ENCODE results near the gene HBD. TPM values are rescaled to one million over a fixed set of nuclear protein-coding genes. Genes with fewer than 3 reads are reported as not detected.

The HBD gene
- total and polyA plus RNA-seq, 9 of the 15 experiments (the other 6 are each of a cell fraction or from before 2014, with no cell fraction given), result 11.8 to 169 (median 36.0) TPM

DNA sequence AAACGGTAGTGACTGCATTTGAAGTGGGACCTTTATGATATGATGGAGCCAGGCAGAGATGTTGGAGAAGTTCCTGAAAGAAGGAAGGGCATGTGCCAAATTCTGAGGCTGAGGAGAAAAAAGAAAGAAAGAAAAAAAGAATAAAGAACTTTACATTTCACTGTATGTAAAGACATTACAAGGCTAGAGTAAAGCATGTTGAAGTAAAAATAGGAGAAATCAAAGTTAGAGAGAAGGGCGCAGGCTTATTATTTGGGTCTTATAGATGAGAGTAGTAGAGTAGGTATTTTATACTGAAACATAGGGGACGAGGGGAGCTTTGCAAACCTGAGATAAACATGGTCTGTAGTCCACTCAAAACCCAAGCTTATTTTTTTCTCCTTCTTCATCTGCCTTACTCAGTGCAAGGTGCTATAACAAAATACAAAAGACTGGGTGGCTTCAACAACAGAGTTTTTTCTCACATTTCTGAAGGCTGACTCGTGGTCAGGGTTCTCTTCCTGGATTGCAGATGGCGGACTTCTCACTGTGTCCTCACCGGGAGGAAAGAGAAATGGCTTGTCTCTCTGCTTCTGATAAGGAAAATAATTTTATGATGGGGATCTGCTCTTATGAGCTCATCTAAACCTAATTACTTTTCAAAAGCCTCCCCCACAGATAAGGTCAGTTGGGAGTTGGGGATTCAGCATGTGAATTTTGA lies 12.6 kb upstream of the HBD start (continued):
- TF ChIP-seq PHTF2 (CRISPR knock-in tag; IDR thresholded peaks at IDR 0.05) (no peak), FOS (IDR thresholded peaks at IDR 0.05; ENCODE audit: extremely low read depth, insufficient read length) (no peak), RBBP5 (IDR thresholded peaks at IDR 0.05; ENCODE audit: borderline replicate concordance, insufficient read depth, low read length, poor library complexity, severe bottlenecking) (peak; percentile 38), SIN3A (IDR thresholded peaks at IDR 0.05; ENCODE audit: borderline replicate concordance in 2 of 2, control insufficient read depth in 1 of 2, low read depth in 2 of 2, low read length in 2 of 2) (0 out of 4 replicates have a peak, but pooled peaks of 1 of the 2 experiments have one; percentile 48), JUND (IDR thresholded peaks at IDR 0.05; ENCODE audit: borderline replicate concordance, low read depth, low read length) (no peak), JUND (tag; IDR thresholded peaks at IDR 0.05; ENCODE audit: borderline replicate concordance, low read depth, low read length) (peak; percentile 22; the same call in 1 of the 3 replicates), YY1 (IDR thresholded peaks at IDR 0.05; ENCODE audit: borderline replicate concordance in 1 of 3, control insufficient read depth in 1 of 3, extremely low read depth in 1 of 3, insufficient read depth in 3 of 3, insufficient read length in 1 of 3, insufficient replicate concordance in 2 of 3, low read depth in 1 of 3, low read length in 2 of 3) (peak in 1 of 3 experiments; percentile 74), ZNF436 (CRISPR knock-in tag; IDR thresholded peaks at IDR 0.05) (0 out of 2 replicates have a peak, but pooled peaks have one; percentile 2), BCOR (IDR thresholded peaks at IDR 0.05) (no peak), CCNT2 (IDR thresholded peaks at IDR 0.05; ENCODE audit: borderline replicate concordance, extremely low read depth, insufficient read length, low read depth, low read length) (peak; percentile 49), MTA3 (IDR thresholded peaks at IDR 0.05; ENCODE audit: borderline replicate concordance) (no peak), ZNF583 (CRISPR knock-in tag; IDR thresholded peaks at IDR 0.05) (no peak), ZNF41 (CRISPR knock-in tag; conservative IDR thresholded peaks at IDR 0.05) (no peak), SMARCE1 (IDR thresholded peaks at IDR 0.05) (0 out of 2 replicates have a peak, but pooled peaks have one; percentile 31), FOXK2 (conservative IDR thresholded peaks at IDR 0.05 in 1 of 2, IDR thresholded peaks at IDR 0.05 in 1 of 2; ENCODE audit: low read depth in 2 of 2) (no peak), HDAC1 (IDR thresholded peaks at IDR 0.05) (peak in 1 of 2 experiments; percentile 38; a peak in 1 of 4 replicates), KDM5B (IDR thresholded peaks at IDR 0.05; ENCODE audit: insufficient replicate concordance, low read depth, low read length) (peak; percentile 21), DMBX1 (CRISPR knock-in tag; IDR thresholded peaks at IDR 0.05; ENCODE audit: borderline replicate concordance) (0 out of 2 replicates have a peak, but pooled peaks have one; percentile 44), EP400 (IDR thresholded peaks at IDR 0.05) (peak; percentile 28; the same call in 1 of the 2 replicates), KLF13 (tag; IDR thresholded peaks at IDR 0.05; ENCODE audit: borderline replicate concordance, low read depth) (no peak), ZC3H8 (IDR thresholded peaks at IDR 0.05) (no peak)
- TF ChIP-seq, protein P1, sequence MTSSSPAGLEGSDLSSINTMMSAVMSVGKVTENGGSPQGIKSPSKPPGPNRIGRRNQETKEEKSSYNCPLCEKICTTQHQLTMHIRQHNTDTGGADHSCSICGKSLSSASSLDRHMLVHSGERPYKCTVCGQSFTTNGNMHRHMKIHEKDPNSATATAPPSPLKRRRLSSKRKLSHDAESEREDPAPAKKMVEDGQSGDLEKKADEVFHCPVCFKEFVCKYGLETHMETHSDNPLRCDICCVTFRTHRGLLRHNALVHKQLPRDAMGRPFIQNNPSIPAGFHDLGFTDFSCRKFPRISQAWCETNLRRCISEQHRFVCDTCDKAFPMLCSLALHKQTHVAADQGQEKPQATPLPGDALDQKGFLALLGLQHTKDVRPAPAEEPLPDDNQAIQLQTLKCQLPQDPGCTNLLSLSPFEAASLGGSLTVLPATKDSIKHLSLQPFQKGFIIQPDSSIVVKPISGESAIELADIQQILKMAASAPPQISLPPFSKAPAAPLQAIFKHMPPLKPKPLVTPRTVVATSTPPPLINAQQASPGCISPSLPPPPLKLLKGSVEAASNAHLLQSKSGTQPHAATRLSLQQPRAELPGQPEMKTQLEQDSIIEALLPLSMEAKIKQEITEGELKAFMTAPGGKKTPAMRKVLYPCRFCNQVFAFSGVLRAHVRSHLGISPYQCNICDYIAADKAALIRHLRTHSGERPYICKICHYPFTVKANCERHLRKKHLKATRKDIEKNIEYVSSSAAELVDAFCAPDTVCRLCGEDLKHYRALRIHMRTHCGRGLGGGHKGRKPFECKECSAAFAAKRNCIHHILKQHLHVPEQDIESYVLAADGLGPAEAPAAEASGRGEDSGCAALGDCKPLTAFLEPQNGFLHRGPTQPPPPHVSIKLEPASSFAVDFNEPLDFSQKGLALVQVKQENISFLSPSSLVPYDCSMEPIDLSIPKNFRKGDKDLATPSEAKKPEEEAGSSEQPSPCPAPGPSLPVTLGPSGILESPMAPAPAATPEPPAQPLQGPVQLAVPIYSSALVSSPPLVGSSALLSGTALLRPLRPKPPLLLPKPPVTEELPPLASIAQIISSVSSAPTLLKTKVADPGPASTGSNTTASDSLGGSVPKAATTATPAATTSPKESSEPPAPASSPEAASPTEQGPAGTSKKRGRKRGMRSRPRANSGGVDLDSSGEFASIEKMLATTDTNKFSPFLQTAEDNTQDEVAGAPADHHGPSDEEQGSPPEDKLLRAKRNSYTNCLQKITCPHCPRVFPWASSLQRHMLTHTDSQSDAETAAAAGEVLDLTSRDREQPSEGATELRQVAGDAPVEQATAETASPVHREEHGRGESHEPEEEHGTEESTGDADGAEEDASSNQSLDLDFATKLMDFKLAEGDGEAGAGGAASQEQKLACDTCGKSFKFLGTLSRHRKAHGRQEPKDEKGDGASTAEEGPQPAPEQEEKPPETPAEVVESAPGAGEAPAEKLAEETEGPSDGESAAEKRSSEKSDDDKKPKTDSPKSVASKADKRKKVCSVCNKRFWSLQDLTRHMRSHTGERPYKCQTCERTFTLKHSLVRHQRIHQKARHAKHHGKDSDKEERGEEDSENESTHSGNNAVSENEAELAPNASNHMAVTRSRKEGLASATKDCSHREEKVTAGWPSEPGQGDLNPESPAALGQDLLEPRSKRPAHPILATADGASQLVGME (CRISPR knock-in tag; IDR thresholded peaks at IDR 0.05), result no peak

Data from K562 (cell line).